ENCODE measurements around the gene FOXO3.

DNA sequence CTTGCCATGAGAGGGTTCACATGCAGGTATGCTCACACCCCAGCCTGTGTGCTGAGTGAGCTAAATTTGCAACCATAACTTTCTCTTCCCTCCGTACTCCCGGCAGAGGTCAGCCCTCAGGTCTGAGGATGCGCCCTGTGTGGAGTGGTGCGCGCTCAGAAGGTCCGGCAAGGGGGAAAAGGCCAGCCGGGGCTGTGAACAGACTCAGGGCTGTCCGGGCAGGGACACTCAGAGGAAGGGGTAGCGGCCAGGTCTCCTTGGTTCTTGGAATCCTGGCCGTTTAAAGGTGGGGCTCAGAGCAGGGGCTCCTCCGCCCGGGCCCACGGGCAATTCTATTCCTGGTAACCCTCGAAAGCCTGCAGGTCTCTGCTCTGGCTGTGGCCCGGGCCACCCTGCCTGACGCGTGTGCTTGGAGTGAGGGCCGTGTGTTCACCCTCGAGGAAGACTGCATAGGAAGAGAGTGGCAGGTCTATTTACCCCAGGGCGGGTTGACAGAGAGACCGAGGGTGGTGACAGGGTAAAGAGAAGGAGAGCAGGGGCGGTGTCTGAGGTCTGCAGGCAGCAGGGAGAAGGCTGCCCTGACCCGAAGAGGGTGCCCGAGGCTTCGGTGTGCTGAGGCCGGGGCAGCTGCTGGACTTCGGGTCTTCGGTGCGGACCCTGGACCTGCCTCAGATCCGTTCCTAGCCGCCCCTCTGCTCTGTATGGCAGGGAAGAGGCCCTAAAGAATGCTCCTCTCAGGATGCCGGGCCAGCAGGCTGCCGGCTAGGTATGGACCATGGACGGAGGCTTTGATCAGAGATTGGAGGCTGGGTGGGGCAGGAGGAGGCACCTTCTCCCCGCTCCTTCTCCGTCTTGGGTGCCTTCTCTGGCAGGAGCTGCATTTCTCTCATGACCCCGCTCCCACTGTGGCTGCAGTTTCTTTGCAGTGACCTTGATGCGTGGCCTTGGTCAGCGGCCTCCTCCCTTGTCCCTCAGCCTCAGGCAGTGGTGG, 156.4 kb downstream of the FOXO3 start:
- no peak for TF ChIP-seq POLR2A (IDR thresholded peaks at IDR 0.05)
- TF ChIP-seq CTCF (IDR thresholded peaks at IDR 0.05) = no peak

Measured in heart left ventricle (tissue), 13 donors.